ENCODE data around the gene SDCBP2. TPM values are rescaled to one million over a fixed set of nuclear protein-coding genes. Genes with fewer than 3 reads are reported as not detected.

The SDCBP2 gene
- total RNA-seq, 2 donors from 2014 or later, result 1.5 to 5.1 TPM

DNA sequence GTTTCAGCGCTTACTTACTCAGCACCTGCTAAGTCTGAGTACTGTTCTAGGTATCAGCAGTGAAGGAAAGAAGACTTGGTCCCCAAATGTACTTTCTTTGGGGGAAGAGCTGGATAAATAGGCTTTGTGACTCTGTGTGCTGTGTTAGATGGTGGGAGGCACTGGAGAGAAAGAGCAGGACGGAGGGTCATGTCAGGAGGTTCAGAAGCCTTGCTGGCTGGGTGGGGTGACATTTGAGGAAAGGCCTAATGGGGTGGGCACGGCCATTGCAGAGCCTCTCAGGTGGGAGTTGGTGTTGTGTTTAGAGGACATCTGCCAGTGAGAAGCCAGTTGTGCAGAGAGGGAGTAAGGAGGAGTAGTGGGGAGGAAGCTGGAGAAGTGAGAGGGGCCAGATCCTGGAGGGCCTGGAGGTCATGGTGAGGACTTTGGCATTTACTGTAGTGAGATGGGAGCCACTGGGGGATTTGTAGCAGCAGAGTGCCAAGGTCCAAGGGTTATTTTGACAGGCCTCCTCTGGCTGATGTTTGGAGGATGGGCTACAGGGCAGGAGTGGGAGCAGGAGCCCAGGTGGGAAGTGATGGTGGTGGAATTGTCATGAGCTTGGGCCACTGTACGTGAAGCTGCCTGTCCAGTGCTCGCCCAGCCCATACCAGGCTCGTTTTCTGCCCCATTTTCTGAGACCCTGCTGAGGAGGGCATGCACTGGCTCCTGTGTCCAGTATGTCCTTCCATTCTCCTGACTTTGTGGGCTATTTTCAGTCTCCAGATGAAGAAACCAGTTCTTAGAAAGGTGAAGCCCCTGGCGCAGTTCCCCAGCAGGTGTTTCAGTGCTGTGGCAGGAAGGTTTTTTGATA lies 886 bp downstream of the SDCBP2 start:
- Histone ChIP-seq H3K27me3 (ENCODE audit: control insufficient read depth, insufficient read depth, low read length, poor library complexity, severe bottlenecking) (no peaks in the 10 kb centered on the region), H3K9me3 (ENCODE audit: control insufficient read depth, low read length) (no peaks in the 10 kb centered on the region), H3K4me3 (ENCODE audit: low read length) (no peak overlapping the region), H3K4me1 (ENCODE audit: control insufficient read depth, insufficient read depth, low read length) (peaks cover 5% of the 10 kb centered on the region), H3K9ac (ENCODE audit: extremely low read depth, low read length, poor library complexity, severe bottlenecking) (no peak overlapping the region), H3K27ac (ENCODE audit: low read depth, low read length) (no peak overlapping the region), H3K36me3 (ENCODE audit: control insufficient read depth, insufficient read depth, low read length) (peaks cover 9% of the 10 kb centered on the region)
- Mint-ChIP-seq H3K4me3 (no peak overlapping the region), H3K9me3 (no peaks in the 10 kb centered on the region), H3K27me3 (ENCODE audit: insufficient read depth) (no peaks in the 10 kb centered on the region), H3K36me3 (ENCODE audit: low read depth) (peaks cover 22% of the 10 kb centered on the region), H3K27ac (no peak overlapping the region), H3K4me1 (peaks cover 7% of the 10 kb centered on the region)
- WGBS, 2 experiments (ENCODE audit: insufficient coverage in 1 of 2, insufficient read length in 1 of 2), result 94% methylated on average over 4 to 7 of the region's 7 CpGs
- TF ChIP-seq, protein P1, sequence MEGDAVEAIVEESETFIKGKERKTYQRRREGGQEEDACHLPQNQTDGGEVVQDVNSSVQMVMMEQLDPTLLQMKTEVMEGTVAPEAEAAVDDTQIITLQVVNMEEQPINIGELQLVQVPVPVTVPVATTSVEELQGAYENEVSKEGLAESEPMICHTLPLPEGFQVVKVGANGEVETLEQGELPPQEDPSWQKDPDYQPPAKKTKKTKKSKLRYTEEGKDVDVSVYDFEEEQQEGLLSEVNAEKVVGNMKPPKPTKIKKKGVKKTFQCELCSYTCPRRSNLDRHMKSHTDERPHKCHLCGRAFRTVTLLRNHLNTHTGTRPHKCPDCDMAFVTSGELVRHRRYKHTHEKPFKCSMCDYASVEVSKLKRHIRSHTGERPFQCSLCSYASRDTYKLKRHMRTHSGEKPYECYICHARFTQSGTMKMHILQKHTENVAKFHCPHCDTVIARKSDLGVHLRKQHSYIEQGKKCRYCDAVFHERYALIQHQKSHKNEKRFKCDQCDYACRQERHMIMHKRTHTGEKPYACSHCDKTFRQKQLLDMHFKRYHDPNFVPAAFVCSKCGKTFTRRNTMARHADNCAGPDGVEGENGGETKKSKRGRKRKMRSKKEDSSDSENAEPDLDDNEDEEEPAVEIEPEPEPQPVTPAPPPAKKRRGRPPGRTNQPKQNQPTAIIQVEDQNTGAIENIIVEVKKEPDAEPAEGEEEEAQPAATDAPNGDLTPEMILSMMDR (conservative IDR thresholded peaks at IDR 0.05), result peak; percentile 12
- peak; percentile 35 for DNase-seq

DNA sequence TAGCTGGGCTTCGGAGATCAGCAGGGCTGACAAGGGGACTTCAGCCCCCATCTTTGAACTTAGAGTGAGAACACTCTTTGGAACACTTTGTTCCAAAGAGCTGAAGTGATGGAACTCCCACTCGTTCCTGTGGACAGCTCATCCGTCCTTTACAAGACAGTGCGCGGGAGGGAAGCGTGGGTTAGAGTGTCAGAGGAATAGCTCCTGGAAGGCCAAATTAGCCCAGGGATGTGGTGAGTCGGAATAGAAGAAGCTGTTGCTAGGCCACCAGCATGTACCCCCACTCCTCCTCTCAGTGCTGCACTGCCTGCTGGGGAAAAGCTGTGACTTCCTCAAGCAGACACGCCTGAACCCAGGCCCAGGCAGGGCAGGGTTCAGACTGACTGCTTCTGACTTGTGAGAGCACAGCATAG lies 1.7 kb downstream of the SDCBP2 start:
- Histone ChIP-seq H3K27ac (ENCODE audit: low read depth, low read length) (no peak overlapping the region), H3K9ac (ENCODE audit: extremely low read depth, low read length, poor library complexity, severe bottlenecking) (no peak overlapping the region)

DNA sequence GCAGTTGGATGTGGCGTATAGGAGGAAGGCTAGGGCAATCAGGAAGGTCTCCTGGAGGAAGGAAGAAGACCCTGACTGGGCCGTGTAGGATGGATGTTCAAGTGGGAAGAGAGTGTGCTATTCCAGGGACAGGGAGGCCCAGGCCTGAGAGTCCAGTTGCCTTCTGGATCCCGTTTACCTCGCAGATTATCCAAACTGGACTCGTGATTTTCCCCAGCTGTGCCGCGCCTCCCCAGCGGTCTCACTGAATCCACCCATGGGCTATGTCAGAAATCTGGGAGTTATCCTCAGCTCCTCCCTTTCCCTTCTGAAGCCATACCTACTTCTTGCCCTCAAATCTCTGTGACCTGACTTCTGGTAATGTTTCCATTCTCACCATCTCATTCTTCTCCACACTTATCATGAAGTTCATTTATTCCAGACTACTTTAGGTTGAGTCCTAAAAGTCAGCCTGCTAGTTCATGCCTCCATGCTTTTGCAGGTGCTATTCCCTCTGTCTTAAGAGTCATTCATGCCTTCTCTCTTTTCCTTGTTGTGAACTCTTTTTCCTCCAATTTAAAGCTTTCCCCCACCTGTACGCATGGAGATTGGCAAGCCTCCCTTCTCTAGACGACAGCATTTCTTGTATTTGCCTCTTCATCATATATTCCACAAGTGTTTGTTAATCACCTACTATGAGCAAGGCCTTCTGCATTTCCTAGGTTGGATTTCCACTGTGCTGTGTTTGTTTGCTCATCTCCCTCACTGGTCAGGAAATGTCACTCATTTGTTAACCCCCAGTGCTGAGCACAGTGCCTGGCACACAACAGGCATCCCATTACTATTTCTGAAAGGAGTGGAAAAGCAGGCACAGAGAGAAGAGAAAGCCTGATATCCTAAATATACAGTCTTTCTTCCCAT lies 2.7 kb downstream of the SDCBP2 start:
- Histone ChIP-seq H3K9me3 (ENCODE audit: control insufficient read depth, low read length) (no peaks in the 10 kb centered on the region), H3K4me1 (ENCODE audit: control insufficient read depth, insufficient read depth, low read length) (peaks cover 5% of the 10 kb centered on the region), H3K4me3 (ENCODE audit: low read length) (peak overlapping the region; percentile 89), H3K27me3 (ENCODE audit: control insufficient read depth, insufficient read depth, low read length, poor library complexity, severe bottlenecking) (no peaks in the 10 kb centered on the region), H3K36me3 (ENCODE audit: control insufficient read depth, insufficient read depth, low read length) (peaks cover 5% of the 10 kb centered on the region), H3K27ac (ENCODE audit: low read depth, low read length) (no peak overlapping the region), H3K9ac (ENCODE audit: extremely low read depth, low read length, poor library complexity, severe bottlenecking) (peak overlapping the region; percentile 98)
- Mint-ChIP-seq H3K36me3 (ENCODE audit: low read depth) (peaks cover 5% of the 10 kb centered on the region), H3K4me1 (peaks cover 7% of the 10 kb centered on the region), H3K9me3 (no peaks in the 10 kb centered on the region), H3K27ac (no peak overlapping the region), H3K27me3 (ENCODE audit: insufficient read depth) (peaks cover 3% of the 10 kb centered on the region), H3K4me3 (no peak overlapping the region)
- peak; percentile 15 for DNase-seq
- TF ChIP-seq, protein P1 (conservative IDR thresholded peaks at IDR 0.05), result no peak
- WGBS, 2 experiments (ENCODE audit: insufficient coverage in 1 of 2, insufficient read length in 1 of 2), result 61 to 67% methylated on average over 10 of the region's 10 CpGs

More for the DNA sequence above, 1.7 kb downstream of the SDCBP2 start:
- peaks cover 5% of the 10 kb centered on the region for H3K4me1 ChIP-seq (ENCODE audit: control insufficient read depth, insufficient read depth, low read length)
- no peaks in the 10 kb centered on the region for H3K27me3 ChIP-seq (ENCODE audit: control insufficient read depth, insufficient read depth, low read length, poor library complexity, severe bottlenecking)
- Mint-ChIP-seq H3K4me1 (peaks cover 7% of the 10 kb centered on the region), H3K36me3 (ENCODE audit: low read depth) (peaks cover 14% of the 10 kb centered on the region), H3K9me3 (no peaks in the 10 kb centered on the region), H3K27me3 (ENCODE audit: insufficient read depth) (no peaks in the 10 kb centered on the region), H3K27ac (no peak overlapping the region), H3K4me3 (no peak overlapping the region)
- peaks cover 8% of the 10 kb centered on the region for H3K36me3 ChIP-seq (ENCODE audit: control insufficient read depth, insufficient read depth, low read length)
- peak; percentile 39 for DNase-seq
- 84 to 93% methylated on average over 8 of the region's 8 CpGs for WGBS, 2 experiments (ENCODE audit: insufficient coverage in 1 of 2, insufficient read length in 1 of 2)
- TF ChIP-seq, protein P1 (conservative IDR thresholded peaks at IDR 0.05), result no peak
- no peaks in the 10 kb centered on the region for H3K9me3 ChIP-seq (ENCODE audit: control insufficient read depth, low read length)
- H3K4me3 ChIP-seq (ENCODE audit: low read length), result no peak overlapping the region
